HG03159 (cell line): ENCODE data around the gene DOC2A.
"Not testable (repeated sequence)": the region's sequence is repeated elsewhere in the genome, so short reads cannot be mapped to it uniquely, and the experiment has no call there.

Source experiments
- ATAC-seq: cut with Tn5 transposase; IDR thresholded peaks from one replicate; pipeline ENCODE4 v1.9.1; 2021; ENCODE audit warnings: mild to moderate bottlenecking, moderate library complexity; ENCODE audit not compliant: unreplicated experiment

DOC2A gene

GRCh38 chr16:30010844-30011713 lies at the start of gene DOC2A:
DOC2A (minus strand) TSS chr16:30011027; CDS start chr16:30010222, 805 bp downstream.
- no peak for ATAC-seq

- no peak for ATAC-seq
Measured at GRCh38 chr16:30060346-30060745, 49.5 kb upstream of the DOC2A start.

GRCh38 chr16:30054959-30055553 lies 44.2 kb upstream of the DOC2A start:
- ATAC-seq: no peak

- ATAC-seq: no peak
Measured at GRCh38 chr16:30054451-30054850, 43.6 kb upstream of the DOC2A start.

GRCh38 chr16:30053376-30054015 lies 42.7 kb upstream of the DOC2A start:
- no peak for ATAC-seq

GRCh38 chr16:30052671-30053372 lies 42.0 kb upstream of the DOC2A start:
- ATAC-seq: no peak

GRCh38 chr16:30051518-30051917 lies 40.7 kb upstream of the DOC2A start:
- ATAC-seq: no peak

GRCh38 chr16:30049871-30050270 lies 39.0 kb upstream of the DOC2A start:
- no peak for ATAC-seq

- no peak for ATAC-seq
Measured at GRCh38 chr16:30046588-30046987, 35.8 kb upstream of the DOC2A start.

GRCh38 chr16:30046178-30046577 lies 35.4 kb upstream of the DOC2A start:
- no peak for ATAC-seq

GRCh38 chr16:30041841-30042240 lies 31.0 kb upstream of the DOC2A start:
- ATAC-seq: no peak

- not testable (repeated sequence) for ATAC-seq
Measured at GRCh38 chr16:30040690-30041089, 29.9 kb upstream of the DOC2A start.

GRCh38 chr16:30040221-30040620 lies 29.4 kb upstream of the DOC2A start:
- no peak for ATAC-seq

- no peak for ATAC-seq
Measured at GRCh38 chr16:30033270-30033669, 22.4 kb upstream of the DOC2A start.

GRCh38 chr16:30032083-30032819 lies 21.4 kb upstream of the DOC2A start:
- ATAC-seq: no peak

- ATAC-seq: no peak
Measured at GRCh38 chr16:30031477-30031918, 20.7 kb upstream of the DOC2A start.

GRCh38 chr16:30030841-30031413 lies 20.1 kb upstream of the DOC2A start, which contains the start of gene TLCD3B:
TLCD3B (minus strand) TSS chr16:30031271; CDS start chr16:30030527, 744 bp downstream.
- ATAC-seq: no peak

GRCh38 chr16:30030011-30030685 lies 19.3 kb upstream of the DOC2A start:
- no peak for ATAC-seq

- ATAC-seq: no peak
Measured at GRCh38 chr16:30028438-30029076, 17.7 kb upstream of the DOC2A start.
